ENCODE results near the gene TMEM164. TPM values are rescaled to one million over a fixed set of nuclear protein-coding genes. Genes with fewer than 3 reads are reported as not detected.

Gene TMEM164
- total RNA-seq, 4 donors from 2014 or later, result 7.1 to 20.3 (median 13.3) TPM

GRCh38 chrX:110070970-110071369, 68.1 kb downstream of the TMEM164 start:
- H3K4me3 ChIP-seq, result no peak overlapping the region
- no peak overlapping the region for H3K27ac ChIP-seq
- TF ChIP-seq POLR2A (IDR thresholded peaks at IDR 0.05) (no peak), CTCF (IDR thresholded peaks at IDR 0.05) (no peak), EP300 (IDR thresholded peaks at IDR 0.05) (no peak)
- H3K4me1 ChIP-seq, result no peaks in the 10 kb centered on the region
- peaks cover 0 to 6% (median 0%) of the 10 kb centered on the region in 4 donors for H3K9me3 ChIP-seq
- DNase-seq (ENCODE audit: low spot score in 2 of 2), result no peak
- H3K36me3 ChIP-seq, result peaks cover 0 to 14% (median 0%) of the 10 kb centered on the region in 3 donors
- WGBS, 2 donors, result 89 to 100% methylated on average over 2 of the region's 2 CpGs
- H3K27me3 ChIP-seq, result peaks cover 0 to 9% of the 10 kb centered on the region in 2 donors

- Histone ChIP-seq H3K27me3 (no peaks in the 10 kb centered on the region), H3K9me3 (no peaks in the 10 kb centered on the region), H3K36me3 (no peaks in the 10 kb centered on the region), H3K4me3 (no peak overlapping the region), H3K4me1 (peaks cover 0 to 5% (median 2%) of the 10 kb centered on the region in 4 donors), H3K27ac (no peak overlapping the region)
- DNase-seq (ENCODE audit: low spot score in 2 of 2), result no peak
- TF ChIP-seq EP300 (IDR thresholded peaks at IDR 0.05), result no peak
- TF ChIP-seq POLR2A (IDR thresholded peaks at IDR 0.05), result no peak
- no peak for TF ChIP-seq CTCF (IDR thresholded peaks at IDR 0.05)
These were observed 78.4 kb downstream of the TMEM164 start for GRCh38 chrX:110081320-110081719.

GRCh38 chrX:110081740-110082139, 78.8 kb downstream of the TMEM164 start:
- Histone ChIP-seq H3K9me3 (no peaks in the 10 kb centered on the region), H3K4me3 (no peak overlapping the region), H3K27ac (peak overlapping the region in 1 of 4 donors; percentile 29), H3K36me3 (no peaks in the 10 kb centered on the region), H3K27me3 (no peaks in the 10 kb centered on the region), H3K4me1 (peaks cover 0 to 5% (median 2%) of the 10 kb centered on the region in 4 donors)
- DNase-seq (ENCODE audit: low spot score in 2 of 2), result no peak
- TF ChIP-seq CTCF (IDR thresholded peaks at IDR 0.05), result no peak
- TF ChIP-seq POLR2A (IDR thresholded peaks at IDR 0.05), result no peak
- no peak for TF ChIP-seq EP300 (IDR thresholded peaks at IDR 0.05)
- 38 to 50% methylated on average over 1 of the region's 1 CpG for WGBS, 2 donors

GRCh38 chrX:110082161-110082560, 79.2 kb downstream of the TMEM164 start:
- peak in 1 of 2 donors; percentile 22 for TF ChIP-seq EP300 (IDR thresholded peaks at IDR 0.05)
- TF ChIP-seq POLR2A (IDR thresholded peaks at IDR 0.05), result no peak
- H3K4me1 ChIP-seq, result peaks cover 0 to 5% (median 2%) of the 10 kb centered on the region in 4 donors
- H3K36me3 ChIP-seq, result no peaks in the 10 kb centered on the region
- 28 to 50% methylated on average over 4 of the region's 4 CpGs for WGBS, 2 donors
- no peak overlapping the region for H3K4me3 ChIP-seq
- no peak overlapping the region for H3K27ac ChIP-seq
- H3K9me3 ChIP-seq, result no peaks in the 10 kb centered on the region
- no peaks in the 10 kb centered on the region for H3K27me3 ChIP-seq
- no peak for DNase-seq (ENCODE audit: low spot score in 2 of 2)

GRCh38 chrX:110086162-110086915, 83.4 kb downstream of the TMEM164 start:
- Histone ChIP-seq H3K9me3 (no peaks in the 10 kb centered on the region), H3K4me1 (peaks cover 0 to 5% (median 2%) of the 10 kb centered on the region in 4 donors), H3K27me3 (no peaks in the 10 kb centered on the region), H3K27ac (no peak overlapping the region), H3K36me3 (no peaks in the 10 kb centered on the region), H3K4me3 (no peak overlapping the region)
- TF ChIP-seq POLR2A (IDR thresholded peaks at IDR 0.05) (no peak), EP300 (IDR thresholded peaks at IDR 0.05) (no peak), CTCF (IDR thresholded peaks at IDR 0.05) (no peak)
- DNase-seq (ENCODE audit: low spot score in 2 of 2), result no peak
